ENCODE results near the gene MDM2. TPM values are rescaled to one million over a fixed set of nuclear protein-coding genes. Genes with fewer than 3 reads are reported as not detected.
A peak's percentile ranks its signal among the peaks of the same experiment; 100 is the strongest.

MDM2 gene
- total RNA-seq, 4 donors from 2014 or later = 47.5 to 79.2 (median 57.4) TPM

- 55 to 75% methylated on average over 2 of the region's 4 CpGs for WGBS, 2 donors (ENCODE audit: low coverage in 1 of 2)
- TF ChIP-seq EP300 (IDR thresholded peaks at IDR 0.05) (no peak), POLR2AphosphoS5 (IDR thresholded peaks at IDR 0.05) (no peak), CTCF (IDR thresholded peaks at IDR 0.05) (no peak)
- H3K9me3 ChIP-seq = no peaks in the 10 kb centered on the region
- peak; percentile 25 for ATAC-seq
- no peak overlapping the region for H3K4me3 ChIP-seq
- no peaks in the 10 kb centered on the region for H3K36me3 ChIP-seq
- no peak overlapping the region for H3K27ac ChIP-seq
- no peaks in the 10 kb centered on the region for H3K27me3 ChIP-seq
- H3K4me1 ChIP-seq = no peaks in the 10 kb centered on the region
These were observed 82.7 kb downstream of the MDM2 start for GRCh38 chr12:68890701-68891113.

GRCh38 chr12:68891141-68891540 is 83.2 kb downstream of the MDM2 start:
- H3K36me3 ChIP-seq = no peaks in the 10 kb centered on the region
- no peaks in the 10 kb centered on the region for H3K4me1 ChIP-seq
- WGBS, 2 donors (ENCODE audit: low coverage in 1 of 2) = 81 to 92% methylated on average over 3 to 6 of the region's 6 CpGs
- H3K9me3 ChIP-seq = no peaks in the 10 kb centered on the region
- ATAC-seq = no peak
- no peaks in the 10 kb centered on the region for H3K27me3 ChIP-seq
- H3K27ac ChIP-seq = no peak overlapping the region
- TF ChIP-seq CTCF (IDR thresholded peaks at IDR 0.05) (no peak), POLR2A (IDR thresholded peaks at IDR 0.05) (no peak), POLR2AphosphoS5 (IDR thresholded peaks at IDR 0.05) (no peak), EP300 (IDR thresholded peaks at IDR 0.05) (no peak)
- H3K4me3 ChIP-seq = no peak overlapping the region

- 85 to 100% methylated on average over 2 of the region's 2 CpGs for WGBS, 2 donors (ENCODE audit: low coverage in 1 of 2)
- no peaks in the 10 kb centered on the region for H3K36me3 ChIP-seq
- no peaks in the 10 kb centered on the region for H3K4me1 ChIP-seq
- no peak overlapping the region for H3K27ac ChIP-seq
- no peak for ATAC-seq
- H3K9me3 ChIP-seq = no peaks in the 10 kb centered on the region
- TF ChIP-seq POLR2A (IDR thresholded peaks at IDR 0.05) (no peak), EP300 (IDR thresholded peaks at IDR 0.05) (no peak), CTCF (IDR thresholded peaks at IDR 0.05) (no peak), POLR2AphosphoS5 (IDR thresholded peaks at IDR 0.05) (no peak)
- no peak overlapping the region for H3K4me3 ChIP-seq
- H3K27me3 ChIP-seq = no peaks in the 10 kb centered on the region
These were observed 85.2 kb downstream of the MDM2 start for GRCh38 chr12:68893201-68893600.

GRCh38 chr12:68893741-68894140 is 85.8 kb downstream of the MDM2 start:
- Histone ChIP-seq H3K4me3 (no peak overlapping the region), H3K27me3 (no peaks in the 10 kb centered on the region), H3K4me1 (no peaks in the 10 kb centered on the region), H3K27ac (no peak overlapping the region), H3K9me3 (no peaks in the 10 kb centered on the region), H3K36me3 (no peaks in the 10 kb centered on the region)
- no peak for ATAC-seq
- WGBS, 2 donors (ENCODE audit: low coverage in 1 of 2) = 90 to 96% methylated on average over 2 to 3 of the region's 3 CpGs
- TF ChIP-seq CTCF (IDR thresholded peaks at IDR 0.05) (no peak), EP300 (IDR thresholded peaks at IDR 0.05) (no peak), POLR2AphosphoS5 (IDR thresholded peaks at IDR 0.05) (no peak), POLR2A (IDR thresholded peaks at IDR 0.05) (no peak)

GRCh38 chr12:68894276-68894855 is 86.4 kb downstream of the MDM2 start:
- H3K27me3 ChIP-seq = no peaks in the 10 kb centered on the region
- no peak for ATAC-seq
- no peak overlapping the region for H3K27ac ChIP-seq
- TF ChIP-seq EP300 (IDR thresholded peaks at IDR 0.05) (no peak), POLR2AphosphoS5 (IDR thresholded peaks at IDR 0.05) (no peak), POLR2A (IDR thresholded peaks at IDR 0.05) (no peak)
- WGBS, 2 donors (ENCODE audit: low coverage in 1 of 2) = 98 to 100% methylated on average over 1 to 7 of the region's 7 CpGs
- no peaks in the 10 kb centered on the region for H3K4me1 ChIP-seq
- no peak overlapping the region for H3K4me3 ChIP-seq
- no peaks in the 10 kb centered on the region for H3K9me3 ChIP-seq
- H3K36me3 ChIP-seq = no peaks in the 10 kb centered on the region

All from gastroesophageal sphincter (tissue), 4 donors.